ENCODE measurements around the gene CUEDC1. TPM values are rescaled to one million over a fixed set of nuclear protein-coding genes. Genes with fewer than 3 reads are reported as not detected.

CUEDC1 gene
- total and polyA plus RNA-seq, 2 of the 13 experiments (the other 11 are each of a cell fraction or from before 2014, with no cell fraction given) = 7.4 to 12.9 TPM

DNA sequence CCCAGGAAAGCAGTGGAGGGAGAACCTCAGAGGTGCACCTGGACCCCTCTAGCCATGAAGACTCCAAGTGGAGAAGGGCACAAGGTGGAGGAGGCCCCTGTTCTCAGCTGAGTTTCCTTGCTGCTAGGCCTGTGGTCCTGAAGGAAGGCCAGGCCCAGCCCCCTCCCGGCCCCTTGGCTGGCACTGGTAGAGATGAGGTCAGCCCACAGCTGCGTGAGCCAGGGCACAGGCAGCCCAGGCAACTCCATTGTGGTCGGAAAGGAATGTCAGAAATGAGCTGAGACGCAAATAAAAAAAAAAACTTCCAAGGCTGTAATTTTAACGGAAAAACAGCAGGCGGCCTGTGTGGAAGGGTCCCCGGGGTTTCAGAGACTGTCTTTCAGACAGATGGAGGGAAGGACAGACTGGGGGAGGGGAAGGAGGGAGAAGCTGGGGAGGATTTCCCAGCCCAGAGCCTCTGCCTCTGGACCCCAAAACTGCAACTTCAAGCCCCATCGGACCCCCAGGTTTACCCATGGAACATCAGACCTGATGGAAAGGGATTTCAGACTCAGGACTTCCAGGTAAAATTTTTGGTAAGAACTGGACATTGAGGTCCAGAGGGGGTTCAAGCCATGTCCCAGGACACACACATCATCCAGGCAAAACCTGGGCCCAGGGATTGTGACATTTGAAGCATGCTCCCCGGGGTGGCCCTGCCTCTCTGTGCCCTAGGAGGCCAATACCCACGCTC, 79.8 kb downstream of the CUEDC1 start (continued):
- TF ChIP-seq, protein P1, sequence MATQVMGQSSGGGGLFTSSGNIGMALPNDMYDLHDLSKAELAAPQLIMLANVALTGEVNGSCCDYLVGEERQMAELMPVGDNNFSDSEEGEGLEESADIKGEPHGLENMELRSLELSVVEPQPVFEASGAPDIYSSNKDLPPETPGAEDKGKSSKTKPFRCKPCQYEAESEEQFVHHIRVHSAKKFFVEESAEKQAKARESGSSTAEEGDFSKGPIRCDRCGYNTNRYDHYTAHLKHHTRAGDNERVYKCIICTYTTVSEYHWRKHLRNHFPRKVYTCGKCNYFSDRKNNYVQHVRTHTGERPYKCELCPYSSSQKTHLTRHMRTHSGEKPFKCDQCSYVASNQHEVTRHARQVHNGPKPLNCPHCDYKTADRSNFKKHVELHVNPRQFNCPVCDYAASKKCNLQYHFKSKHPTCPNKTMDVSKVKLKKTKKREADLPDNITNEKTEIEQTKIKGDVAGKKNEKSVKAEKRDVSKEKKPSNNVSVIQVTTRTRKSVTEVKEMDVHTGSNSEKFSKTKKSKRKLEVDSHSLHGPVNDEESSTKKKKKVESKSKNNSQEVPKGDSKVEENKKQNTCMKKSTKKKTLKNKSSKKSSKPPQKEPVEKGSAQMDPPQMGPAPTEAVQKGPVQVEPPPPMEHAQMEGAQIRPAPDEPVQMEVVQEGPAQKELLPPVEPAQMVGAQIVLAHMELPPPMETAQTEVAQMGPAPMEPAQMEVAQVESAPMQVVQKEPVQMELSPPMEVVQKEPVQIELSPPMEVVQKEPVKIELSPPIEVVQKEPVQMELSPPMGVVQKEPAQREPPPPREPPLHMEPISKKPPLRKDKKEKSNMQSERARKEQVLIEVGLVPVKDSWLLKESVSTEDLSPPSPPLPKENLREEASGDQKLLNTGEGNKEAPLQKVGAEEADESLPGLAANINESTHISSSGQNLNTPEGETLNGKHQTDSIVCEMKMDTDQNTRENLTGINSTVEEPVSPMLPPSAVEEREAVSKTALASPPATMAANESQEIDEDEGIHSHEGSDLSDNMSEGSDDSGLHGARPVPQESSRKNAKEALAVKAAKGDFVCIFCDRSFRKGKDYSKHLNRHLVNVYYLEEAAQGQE (IDR thresholded peaks at IDR 0.05; ENCODE audit: borderline replicate concordance in 1 of 2, low read depth in 1 of 2, low read length in 2 of 2) = no peak
- no peak for TF ChIP-seq KLF6 (CRISPR knock-in tag; IDR thresholded peaks at IDR 0.05)
- no peak for TF ChIP-seq SMYD3 (CRISPR knock-in tag; IDR thresholded peaks at IDR 0.05)
- no peak for TF ChIP-seq ZBTB42 (CRISPR knock-in tag; IDR thresholded peaks at IDR 0.05)
- TF ChIP-seq, protein P2, sequence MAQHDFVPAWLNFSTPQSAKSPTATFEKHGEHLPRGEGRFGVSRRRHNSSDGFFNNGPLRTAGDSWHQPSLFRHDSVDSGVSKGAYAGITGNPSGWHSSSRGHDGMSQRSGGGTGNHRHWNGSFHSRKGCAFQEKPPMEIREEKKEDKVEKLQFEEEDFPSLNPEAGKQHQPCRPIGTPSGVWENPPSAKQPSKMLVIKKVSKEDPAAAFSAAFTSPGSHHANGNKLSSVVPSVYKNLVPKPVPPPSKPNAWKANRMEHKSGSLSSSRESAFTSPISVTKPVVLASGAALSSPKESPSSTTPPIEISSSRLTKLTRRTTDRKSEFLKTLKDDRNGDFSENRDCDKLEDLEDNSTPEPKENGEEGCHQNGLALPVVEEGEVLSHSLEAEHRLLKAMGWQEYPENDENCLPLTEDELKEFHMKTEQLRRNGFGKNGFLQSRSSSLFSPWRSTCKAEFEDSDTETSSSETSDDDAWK (CRISPR knock-in tag; IDR thresholded peaks at IDR 0.05) = no peak
- TF ChIP-seq KDM4B (CRISPR knock-in tag; IDR thresholded peaks at IDR 0.05) = 0 out of 2 replicates have a peak, but pooled peaks have one; percentile 33
- TF ChIP-seq ZNF687 (CRISPR knock-in tag; IDR thresholded peaks at IDR 0.05) = peak; percentile 85
- TF ChIP-seq EEA1 (CRISPR knock-in tag; IDR thresholded peaks at IDR 0.05; ENCODE audit: borderline replicate concordance) = no peak
- no peak for TF ChIP-seq EZH2 (conservative IDR thresholded peaks at IDR 0.05; ENCODE audit: low read depth, low read length)
- no peak for TF ChIP-seq XBP1 (CRISPR knock-in tag; IDR thresholded peaks at IDR 0.05)
- no peak for TF ChIP-seq ZNF557 (CRISPR knock-in tag; IDR thresholded peaks at IDR 0.05)
- TF ChIP-seq ZNF317 (CRISPR knock-in tag; IDR thresholded peaks at IDR 0.05) = no peak
- TF ChIP-seq ZFP62 (CRISPR knock-in tag; IDR thresholded peaks at IDR 0.05) = no peak
- TF ChIP-seq KLF11 (CRISPR knock-in tag; IDR thresholded peaks at IDR 0.05) = no peak
- no peak for TF ChIP-seq MED8 (CRISPR knock-in tag; IDR thresholded peaks at IDR 0.05; ENCODE audit: insufficient replicate concordance)
- TF ChIP-seq ZNF878 (CRISPR knock-in tag; IDR thresholded peaks at IDR 0.05) = no peak
- TF ChIP-seq, protein P3, sequence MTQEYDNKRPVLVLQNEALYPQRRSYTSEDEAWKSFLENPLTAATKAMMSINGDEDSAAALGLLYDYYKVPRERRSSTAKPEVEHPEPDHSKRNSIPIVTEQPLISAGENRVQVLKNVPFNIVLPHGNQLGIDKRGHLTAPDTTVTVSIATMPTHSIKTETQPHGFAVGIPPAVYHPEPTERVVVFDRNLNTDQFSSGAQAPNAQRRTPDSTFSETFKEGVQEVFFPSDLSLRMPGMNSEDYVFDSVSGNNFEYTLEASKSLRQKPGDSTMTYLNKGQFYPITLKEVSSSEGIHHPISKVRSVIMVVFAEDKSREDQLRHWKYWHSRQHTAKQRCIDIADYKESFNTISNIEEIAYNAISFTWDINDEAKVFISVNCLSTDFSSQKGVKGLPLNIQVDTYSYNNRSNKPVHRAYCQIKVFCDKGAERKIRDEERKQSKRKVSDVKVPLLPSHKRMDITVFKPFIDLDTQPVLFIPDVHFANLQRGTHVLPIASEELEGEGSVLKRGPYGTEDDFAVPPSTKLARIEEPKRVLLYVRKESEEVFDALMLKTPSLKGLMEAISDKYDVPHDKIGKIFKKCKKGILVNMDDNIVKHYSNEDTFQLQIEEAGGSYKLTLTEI (CRISPR knock-in tag; conservative IDR thresholded peaks at IDR 0.05) = no peak
- peak; percentile 58 for TF ChIP-seq STAG1 (CRISPR knock-in tag; IDR thresholded peaks at IDR 0.05)
- TF ChIP-seq TBP (CRISPR knock-in tag; IDR thresholded peaks at IDR 0.05) = no peak
- TF ChIP-seq HDAC2 (CRISPR knock-in tag; IDR thresholded peaks at IDR 0.05) = peak; percentile 60; the same call in 1 of the 2 replicates

Measured in HepG2 (cell line).